GM19043 (cell line): ENCODE data around the gene ALDH9A1.
A peak's percentile ranks its signal among the peaks of the same experiment; 100 is the strongest.
"Not testable (repeated sequence)": the region's sequence is repeated elsewhere in the genome, so short reads cannot be mapped to it uniquely, and the experiment has no call there.

Experiments
- ATAC-seq: cut with Tn5 transposase; IDR thresholded peaks from one replicate; pipeline ENCODE4 v1.9.1; 2021; ENCODE audit warnings: low read depth; ENCODE audit not compliant: unreplicated experiment

Gene ALDH9A1

DNA sequence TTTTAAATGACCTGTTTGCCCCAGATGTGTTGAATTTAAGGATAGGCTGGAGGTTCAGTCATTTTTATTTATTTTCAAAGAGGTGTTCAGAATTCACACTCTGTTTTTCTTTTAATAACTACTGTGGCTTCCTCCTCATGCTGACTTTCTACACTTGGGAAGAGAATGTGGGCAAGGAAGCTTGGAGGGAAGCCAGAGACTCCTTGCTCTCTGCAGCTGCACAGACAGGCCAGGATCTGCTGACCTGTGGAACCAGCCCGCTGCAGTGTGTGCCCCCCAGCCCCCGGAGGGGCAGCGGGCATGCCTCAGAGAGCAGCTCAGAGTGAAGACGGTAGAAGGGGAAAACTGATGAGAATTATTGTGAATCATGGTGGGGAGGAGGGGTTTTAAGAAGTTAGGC, 50.4 kb downstream of the ALDH9A1 start:
- no peak for ATAC-seq

DNA sequence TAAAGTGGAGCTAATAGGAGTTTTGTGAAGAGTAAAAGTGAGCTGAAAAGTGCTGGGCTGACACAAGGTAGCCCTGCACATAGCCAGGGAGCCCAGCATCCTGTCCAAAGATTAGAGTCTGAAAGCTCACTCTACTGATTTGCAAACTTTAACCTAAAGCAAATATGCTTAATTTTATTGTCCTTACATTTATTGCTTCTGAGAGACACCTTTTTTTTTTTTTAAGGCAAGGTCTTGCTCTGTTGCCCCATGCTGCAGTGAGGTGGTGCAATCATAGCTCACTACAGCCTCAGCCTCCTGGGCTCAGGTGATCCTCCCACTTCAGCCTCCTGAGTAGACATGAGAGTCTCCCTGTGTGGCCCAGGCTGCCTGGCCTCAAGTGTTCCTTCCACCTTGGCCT, 50.8 kb downstream of the ALDH9A1 start:
- ATAC-seq: no peak

DNA sequence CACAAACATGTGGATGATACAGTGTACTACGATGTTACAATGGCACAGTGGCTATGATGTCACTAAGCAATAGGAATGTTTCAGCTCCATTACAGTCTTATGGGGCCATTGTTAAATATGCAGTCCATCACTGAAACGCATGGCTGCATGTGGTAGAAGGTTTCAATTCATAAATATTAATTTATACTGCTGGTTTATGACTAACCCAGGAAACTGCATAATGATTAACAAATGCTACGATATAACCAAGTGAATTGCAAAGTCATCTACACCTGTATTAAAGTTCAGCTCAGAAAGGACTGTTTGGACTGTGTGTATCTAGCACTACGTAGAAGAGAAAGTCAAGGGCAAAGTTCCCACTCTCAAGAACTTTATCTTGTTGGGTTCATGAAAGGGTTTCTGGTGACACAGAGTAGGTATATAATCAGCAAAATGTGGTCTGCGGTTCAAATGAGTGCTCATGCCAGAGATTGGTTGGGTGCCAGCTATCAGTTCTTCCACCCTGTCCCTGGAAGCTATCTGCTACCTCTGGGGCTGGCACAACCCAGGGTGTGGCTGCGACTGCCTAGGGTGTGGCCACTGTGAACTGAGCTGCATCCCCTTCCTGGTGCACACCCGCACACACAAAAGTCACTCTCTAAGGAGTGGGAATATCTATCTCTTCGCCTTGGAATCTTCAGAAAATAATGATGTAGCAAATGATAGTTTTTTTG, 52.6 kb downstream of the ALDH9A1 start:
- peak; percentile 46 for ATAC-seq

DNA sequence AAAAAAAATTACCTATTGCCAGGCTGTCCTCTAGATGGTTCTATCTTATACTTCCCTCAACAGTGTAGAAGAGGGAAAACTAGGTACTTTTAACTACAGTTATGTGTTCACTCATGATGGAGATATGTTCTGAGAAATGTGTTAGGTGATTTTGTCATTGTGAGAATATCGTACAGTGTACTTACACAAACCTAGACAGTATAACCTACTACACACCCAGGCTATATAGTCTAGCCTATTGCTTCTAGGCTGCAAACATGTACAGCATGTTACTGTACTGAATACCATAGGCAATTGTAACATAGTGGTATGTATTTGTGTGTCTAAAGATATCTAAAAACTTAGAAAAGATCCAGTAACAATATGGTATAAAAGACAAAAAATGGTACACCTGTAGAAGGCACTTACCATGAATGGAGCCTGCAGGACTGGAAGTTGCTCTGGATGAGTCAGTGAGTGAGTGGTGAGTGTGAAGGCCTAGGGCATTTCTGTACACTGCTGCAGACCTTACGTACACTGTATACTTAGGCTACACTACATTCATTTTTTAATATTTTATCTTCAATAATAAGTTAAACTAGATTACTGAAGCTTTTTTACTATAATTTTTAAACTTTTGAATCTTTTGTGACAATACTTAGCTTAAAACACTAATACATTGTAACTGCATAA, 54.2 kb downstream of the ALDH9A1 start:
- no peak for ATAC-seq

DNA sequence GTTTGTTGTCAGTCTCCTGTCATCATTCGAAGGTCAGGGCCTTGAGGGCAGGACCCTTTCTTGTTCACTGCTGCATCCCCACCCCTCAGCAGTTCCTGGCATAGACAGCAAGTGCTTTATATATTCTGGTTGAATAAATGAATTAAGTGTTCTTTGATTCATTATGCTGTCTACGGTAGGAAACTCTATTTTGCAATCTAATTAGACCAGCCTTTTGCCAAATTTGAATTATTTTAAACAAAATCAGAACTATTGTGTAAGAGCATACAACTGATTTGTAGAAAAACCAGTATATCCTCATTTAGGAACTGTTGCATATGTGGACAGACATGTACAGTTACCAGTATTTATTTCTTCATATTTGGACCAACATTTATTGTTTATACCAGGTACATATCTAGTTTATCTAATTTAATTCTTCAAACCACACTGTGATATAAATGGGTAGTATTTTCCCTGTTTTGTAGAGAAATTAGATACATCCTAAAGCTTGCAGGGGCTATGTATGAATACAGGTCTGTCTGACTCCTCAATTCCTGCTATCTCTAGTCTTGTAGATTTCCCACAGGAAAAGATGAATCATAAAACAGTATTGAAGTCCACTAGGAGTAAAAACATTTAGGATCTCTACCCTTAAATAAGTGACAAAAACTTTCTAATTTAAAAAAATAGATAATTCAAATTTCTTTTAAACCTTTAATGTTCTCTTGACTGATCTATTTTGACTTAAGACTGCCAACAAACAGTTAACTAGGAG, 57.0 kb downstream of the ALDH9A1 start:
- no peak for ATAC-seq

DNA sequence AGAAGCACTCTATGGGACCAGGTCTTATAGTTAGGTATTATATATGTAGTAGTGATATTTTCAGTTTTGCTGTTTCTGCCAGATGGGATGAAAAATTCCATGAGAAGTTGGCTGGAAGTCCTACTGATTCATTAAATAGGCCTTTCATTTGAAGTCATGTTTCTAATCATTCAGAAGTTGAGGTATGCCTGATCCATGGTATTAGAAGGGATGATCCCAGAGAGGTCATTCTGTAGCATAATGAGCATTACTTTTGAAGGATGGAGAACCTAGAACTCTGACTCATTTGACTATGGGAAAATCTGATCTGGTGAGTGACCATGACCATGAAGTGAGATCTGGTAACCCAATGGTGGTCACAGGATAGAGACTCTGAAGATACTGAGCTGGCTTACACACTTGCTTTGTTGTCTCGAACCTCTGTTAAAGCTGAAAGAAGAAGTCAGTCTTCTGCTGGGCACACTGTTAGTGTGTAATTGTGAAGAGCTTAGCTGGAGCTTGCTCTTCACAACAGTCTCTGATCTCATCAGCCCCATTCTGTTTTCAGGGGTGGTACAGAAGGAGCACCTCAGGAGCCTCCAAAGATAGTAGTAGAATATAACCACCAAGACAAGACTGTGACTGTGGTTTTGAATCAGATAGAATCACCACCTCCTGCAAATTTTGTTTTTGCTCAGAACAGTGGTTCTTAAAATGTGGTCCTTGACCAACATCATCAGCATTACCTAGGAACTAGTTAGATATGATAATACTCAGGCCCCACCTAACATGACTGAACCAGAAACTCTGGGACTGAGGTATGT, 58.3 kb downstream of the ALDH9A1 start:
- ATAC-seq: no peak

DNA sequence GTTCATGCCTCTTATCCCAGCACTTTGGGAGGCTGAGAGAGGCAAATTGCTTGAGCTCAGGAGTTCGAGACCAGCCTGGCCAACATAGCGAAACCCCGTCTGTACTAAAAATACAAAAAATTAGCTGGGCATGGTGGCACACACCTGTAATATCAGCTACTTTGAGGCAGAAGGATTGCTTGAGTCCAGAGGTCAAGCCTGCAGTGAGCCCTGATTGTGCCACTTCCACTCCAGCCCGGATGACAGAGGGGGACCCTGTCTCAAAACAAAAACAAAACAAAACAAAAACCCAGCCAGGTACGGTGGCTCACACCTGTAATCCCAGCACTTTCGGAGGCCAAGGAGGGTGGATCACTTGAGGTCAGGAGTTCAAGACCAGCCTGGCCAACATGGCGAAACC, 60.2 kb downstream of the ALDH9A1 start:
- not testable (repeated sequence) for ATAC-seq

DNA sequence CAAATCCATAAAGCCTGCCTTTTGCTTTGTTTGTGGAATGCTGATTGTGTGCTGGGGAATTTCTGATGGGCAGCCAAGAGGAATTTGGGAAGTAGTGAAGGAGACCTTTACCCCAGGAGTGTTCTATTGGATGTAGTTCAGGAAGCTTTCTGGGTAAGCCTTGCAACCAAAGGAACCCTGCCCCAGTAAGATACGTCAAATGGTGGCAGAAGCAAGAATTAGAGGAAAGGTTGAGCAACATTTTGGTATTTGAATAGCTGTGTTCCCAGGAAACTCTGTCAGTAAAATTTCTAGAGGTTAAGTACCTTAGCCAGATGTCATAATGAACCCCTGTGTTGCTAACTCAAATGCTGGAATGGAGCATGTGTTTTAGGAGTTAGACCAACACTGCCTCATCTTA, 60.9 kb downstream of the ALDH9A1 start:
- ATAC-seq: no peak

DNA sequence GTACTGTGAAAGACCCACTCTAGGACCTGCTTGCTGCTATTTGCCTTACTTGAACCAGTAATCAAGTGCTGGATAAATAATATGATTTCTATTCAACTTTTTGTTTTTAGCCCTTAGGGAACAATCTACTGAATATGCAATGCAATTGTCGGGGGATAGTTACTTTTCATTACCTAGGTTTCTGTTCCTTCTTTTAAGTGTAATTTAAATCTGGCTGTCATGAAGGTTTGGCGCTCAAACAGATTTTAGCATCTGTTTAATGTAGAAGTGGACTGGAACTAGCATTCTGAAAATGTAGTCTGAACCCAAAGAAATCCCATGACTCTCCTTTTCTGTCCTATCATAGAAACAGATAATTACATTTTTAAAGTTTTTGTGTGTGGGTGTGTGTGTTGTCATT, 62.5 kb downstream of the ALDH9A1 start:
- ATAC-seq: no peak

DNA sequence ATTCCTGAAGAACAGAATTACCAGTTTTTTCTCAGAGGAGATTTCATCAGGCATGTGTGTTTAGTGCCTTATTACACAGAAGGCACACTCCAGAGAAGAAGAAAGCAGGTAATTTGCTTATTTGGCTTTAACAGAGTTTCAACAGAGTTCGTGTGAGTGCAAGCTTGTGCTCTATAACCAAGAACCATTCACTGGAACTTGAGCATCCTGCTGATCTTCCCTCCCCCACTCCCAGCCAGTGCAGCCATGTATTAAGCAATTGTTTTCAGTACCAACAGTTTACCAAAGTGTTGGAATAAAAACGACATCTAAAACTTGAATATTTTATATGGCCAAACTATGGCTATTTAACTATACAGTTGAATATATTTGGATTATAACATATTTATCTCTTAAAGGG, 63.0 kb downstream of the ALDH9A1 start:
- ATAC-seq: peak; percentile 28

DNA sequence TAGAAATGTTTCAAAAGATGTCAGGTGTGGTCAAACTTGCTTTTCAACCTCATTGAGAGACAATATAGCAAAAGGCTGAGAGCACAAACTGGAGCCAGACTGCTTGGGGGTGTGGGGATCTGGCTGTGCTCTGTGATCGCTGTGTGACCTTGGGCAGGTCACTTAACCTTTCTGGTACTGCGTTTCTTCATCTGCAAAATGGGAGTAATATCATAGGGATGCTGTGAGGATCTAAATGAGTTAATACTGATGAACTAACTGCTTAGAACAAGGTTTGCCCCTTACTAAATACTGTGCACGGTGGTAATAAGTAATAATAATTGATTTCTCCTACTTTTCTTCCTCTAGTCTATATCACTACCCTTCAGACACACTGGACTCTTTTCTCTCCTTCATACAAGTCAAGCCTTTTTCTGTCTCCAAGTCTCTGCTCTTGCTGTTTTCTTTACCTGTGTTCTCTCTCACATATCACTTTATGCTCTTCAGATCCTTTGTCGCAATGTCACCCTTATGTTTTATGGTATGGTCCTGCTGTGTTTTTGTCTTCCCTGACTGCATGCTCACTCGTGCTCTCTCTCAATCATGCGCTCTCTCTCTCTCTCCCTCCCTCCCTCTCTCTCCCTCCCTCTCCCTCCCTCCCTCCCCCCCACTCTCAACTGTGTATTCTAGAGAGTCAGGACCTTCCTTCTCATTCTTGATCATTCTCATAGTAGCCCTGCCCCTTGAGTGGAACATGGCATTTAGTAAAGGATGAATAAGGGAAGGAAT, 64.0 kb downstream of the ALDH9A1 start:
- no peak for ATAC-seq

DNA sequence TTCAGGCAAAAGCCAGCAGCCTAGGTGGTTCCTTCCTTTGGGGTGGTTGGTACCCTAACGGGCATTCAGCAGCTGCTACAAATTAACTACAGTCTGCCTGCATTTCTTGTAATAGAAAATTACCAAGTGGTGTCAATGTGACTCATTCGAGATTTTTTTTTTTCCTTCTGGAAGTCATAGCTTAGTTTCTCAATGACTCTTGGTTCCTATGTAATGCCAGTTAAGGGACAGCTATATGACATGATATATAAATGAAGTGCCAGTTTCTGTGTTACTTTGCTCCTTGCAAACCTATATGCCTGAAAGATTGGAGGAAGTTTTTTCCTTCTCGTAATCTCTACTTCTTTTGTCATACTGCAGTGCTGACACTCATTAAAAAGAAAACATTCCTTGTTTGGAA, 64.7 kb downstream of the ALDH9A1 start:
- no peak for ATAC-seq

DNA sequence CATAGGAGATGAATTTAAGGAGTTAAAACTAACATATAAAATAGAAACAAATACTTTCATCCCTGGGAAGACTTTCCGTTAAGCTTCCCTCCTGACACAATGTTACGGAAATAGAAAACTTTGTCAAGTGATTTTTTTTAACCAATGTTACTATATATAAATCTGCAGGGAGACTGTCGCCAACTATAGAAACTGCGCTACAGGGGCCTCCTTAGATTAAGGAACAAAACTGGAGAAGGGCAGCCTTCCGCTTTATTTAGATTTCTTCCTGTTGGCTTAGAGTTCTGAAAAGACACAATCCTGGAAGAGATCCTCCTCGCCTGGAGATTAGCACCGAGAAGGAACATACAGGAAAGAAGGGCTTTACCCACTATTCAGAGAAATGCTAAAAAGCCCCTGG, 65.9 kb downstream of the ALDH9A1 start:
- no peak for ATAC-seq

DNA sequence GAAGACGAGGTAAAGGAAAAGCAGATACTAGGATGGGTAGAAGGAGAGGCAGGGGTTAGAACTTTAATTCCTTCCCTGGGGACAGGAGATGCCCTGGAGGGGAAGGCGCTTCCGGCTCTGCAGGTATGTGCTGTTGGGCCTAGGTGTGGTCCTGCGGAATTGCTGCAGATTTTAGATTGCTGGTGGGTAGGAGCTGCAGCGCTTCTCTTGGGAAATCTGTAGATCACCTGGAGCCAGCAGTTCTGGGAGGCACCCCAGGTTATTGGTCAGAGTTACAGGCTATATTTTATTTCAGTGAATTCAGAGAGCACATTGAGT, 66.3 kb downstream of the ALDH9A1 start:
- ATAC-seq: no peak

DNA sequence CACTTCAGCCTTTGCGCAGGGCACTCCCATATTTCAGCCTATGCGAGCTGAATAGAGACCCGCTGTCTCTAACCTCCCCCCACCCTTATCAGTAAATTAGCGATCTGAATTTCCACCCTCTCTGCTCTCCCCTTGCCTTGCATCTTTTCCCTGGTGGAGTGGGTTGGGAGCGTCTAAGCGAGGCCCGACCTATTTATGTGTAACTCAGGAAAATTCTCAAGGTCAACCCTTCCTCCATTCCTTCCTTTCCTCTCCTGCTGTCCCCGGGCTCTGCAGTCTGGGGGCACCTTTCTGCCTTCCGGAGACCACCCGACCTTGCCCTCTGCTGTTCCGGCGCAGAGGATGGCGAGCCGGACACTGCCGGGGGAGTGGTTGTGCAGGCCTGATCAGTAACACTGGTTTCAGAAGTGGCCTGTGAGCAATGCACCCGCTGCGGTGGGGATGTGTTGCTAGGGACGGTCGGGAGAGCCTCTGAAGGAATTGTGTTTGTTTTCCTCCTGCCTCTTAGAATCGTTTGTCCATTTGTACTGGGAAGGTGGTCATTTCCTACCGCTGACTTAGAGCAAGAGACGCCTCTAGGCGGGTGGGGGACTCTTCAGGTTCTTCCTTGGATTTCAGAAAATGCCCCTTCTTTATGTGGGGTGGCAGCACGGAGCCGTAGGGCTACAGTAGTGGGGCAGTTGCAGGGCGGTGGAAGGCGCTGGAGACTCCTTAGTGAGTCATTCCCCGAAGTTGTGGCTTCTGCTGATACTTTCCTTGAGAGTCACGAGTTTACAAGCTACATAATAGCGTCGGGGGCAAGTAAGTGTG, 66.8 kb downstream of the ALDH9A1 start:
- ATAC-seq: peak; percentile 33

DNA sequence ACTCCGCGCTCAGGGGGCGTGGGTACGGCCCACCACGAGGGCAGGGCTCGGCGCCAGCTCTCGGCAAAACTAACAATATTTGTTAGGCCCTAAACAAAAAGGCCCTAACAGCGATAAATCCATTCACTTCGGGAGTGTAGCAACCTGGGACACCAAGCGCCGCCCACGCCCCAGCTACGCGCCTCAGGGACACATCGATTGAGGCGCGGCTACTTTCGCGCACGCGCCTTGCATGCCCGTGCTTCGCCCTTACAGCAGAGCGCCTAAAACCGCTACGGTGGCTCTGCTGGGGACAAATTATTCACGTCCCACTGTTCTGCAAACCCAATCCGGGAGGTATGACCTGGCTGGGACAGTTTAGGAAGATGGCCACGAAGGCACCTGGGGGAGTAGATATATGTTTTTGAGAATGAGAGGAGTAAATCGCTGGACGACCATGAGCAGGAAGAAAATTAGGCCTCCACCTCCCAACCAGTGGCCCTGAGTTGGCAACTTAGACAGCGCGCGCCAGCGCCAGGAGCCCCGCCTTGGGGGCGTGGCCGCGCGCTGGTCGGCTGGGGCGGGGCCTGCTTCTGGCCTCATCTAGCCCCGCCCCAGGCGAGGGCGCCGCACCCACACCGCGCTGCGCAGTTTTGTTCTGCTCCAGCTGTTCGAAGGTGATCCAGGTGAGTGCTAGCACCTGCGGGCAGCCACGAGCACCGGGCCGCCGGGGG, 67.6 kb downstream of the ALDH9A1 start, which contains the start of gene MGST3:
Gene MGST3, plus strand, starts transcription at position 606 of the 713 bp plus-strand sequence. CDS start 18,614 bp downstream, outside the sequence.
- ATAC-seq: peak; percentile 73

DNA sequence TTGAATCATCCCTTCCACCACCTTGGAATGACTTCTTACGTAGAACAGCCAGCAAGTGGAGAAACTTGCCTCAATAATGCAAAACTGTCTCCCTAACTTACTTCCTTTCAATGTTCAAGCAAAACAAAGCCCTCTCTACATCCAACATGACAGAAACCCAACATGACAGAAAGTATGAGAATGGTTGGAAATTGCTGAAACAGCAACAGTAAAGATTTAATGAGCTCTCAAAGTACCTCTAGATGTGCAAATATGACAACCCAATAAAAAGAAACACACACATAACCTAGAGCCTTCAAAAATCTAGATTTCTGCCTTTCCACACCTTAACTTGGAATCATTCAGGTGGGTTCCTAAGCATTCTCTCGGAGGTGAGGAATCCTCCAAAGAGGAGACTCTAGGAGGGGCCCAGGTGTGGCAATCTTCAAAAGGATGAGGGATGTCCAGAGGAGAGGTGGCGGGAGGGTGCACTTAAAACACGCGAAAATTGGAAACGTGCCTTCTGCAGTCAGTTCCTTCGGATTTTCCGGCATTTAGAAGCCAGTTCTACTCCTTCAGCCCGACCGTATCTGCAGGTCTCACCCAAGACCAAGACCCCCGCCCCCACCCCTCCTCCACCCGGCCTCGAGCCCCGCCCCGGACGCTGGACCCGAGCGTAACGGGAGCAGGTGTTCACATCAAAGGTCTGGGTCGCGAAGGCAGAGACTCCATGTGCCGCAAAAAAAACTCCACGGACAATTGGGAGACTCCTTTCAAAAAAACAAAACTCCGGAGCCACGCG, 68.3 kb downstream of the ALDH9A1 start:
- no peak for ATAC-seq

DNA sequence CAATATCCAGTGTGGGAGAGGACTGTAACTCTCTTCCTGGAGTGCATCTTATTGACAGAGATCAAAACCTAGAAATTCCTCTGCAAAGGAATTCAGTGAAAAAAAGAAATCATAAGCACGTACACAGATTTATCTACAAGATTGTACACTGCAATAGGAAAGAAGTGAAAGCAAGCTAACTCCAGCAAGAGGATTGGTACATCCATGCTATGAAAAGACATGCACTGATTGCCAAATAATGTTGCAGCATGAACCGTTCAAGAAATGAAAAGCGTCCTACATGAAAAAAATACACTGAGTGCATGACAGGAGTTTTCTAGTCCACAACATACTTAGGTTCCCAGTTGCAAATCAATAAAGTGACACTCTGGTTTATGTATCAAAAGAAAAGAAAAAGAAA, 69.2 kb downstream of the ALDH9A1 start:
- ATAC-seq: no peak
